Trophoblast cell (in vitro differentiated cells and primary cell): ENCODE measurements around the gene PSG1.
"Not testable (repeated sequence)": the region's sequence is repeated elsewhere in the genome, so short reads cannot be mapped to it uniquely, and the experiment has no call there.

Experiments used
- DNase-seq, 2 donors: peaks; one replicate each; pipeline ENCODE4 v3.0.0-alpha.2; 2016
- H2AFZ ChIP-seq: 2 replicates; pipeline ENCODE4 v1.6.1; 2013; ENCODE audit warnings: low read length, moderate library complexity, mild to moderate bottlenecking; ENCODE audit not compliant: insufficient read depth, poor library complexity
- H2AK5ac ChIP-seq: 2 replicates; pipeline ENCODE4 v1.6.1; 2013; ENCODE audit warnings: mild to moderate bottlenecking, low read length
- H2BK120ac ChIP-seq: 2 replicates; pipeline ENCODE4 v1.6.1; 2013; ENCODE audit warnings: low read length, mild to moderate bottlenecking, moderate library complexity; ENCODE audit not compliant: insufficient read depth, poor library complexity
- H2BK12ac ChIP-seq: 2 replicates; pipeline ENCODE4 v1.6.1; 2013; ENCODE audit warnings: mild to moderate bottlenecking, low read length, moderate library complexity
- H2BK5ac ChIP-seq: 2 replicates; pipeline ENCODE4 v1.6.1; 2013; ENCODE audit warnings: low read length, low read depth, moderate library complexity, mild to moderate bottlenecking; ENCODE audit not compliant: poor library complexity
- H3K14ac ChIP-seq: 2 replicates; pipeline ENCODE4 v1.6.1; 2013; ENCODE audit warnings: mild to moderate bottlenecking, low read length
- H3K18ac ChIP-seq: 2 replicates; pipeline ENCODE4 v1.6.1; 2013; ENCODE audit warnings: mild to moderate bottlenecking, low read length
- H3K23ac ChIP-seq: 2 replicates; pipeline ENCODE4 v1.6.1; 2013; ENCODE audit warnings: low read length
- H3K27ac ChIP-seq: 2 replicates; pipeline ENCODE4 v1.5.1; 2013; ENCODE audit warnings: low read depth, mild to moderate bottlenecking, inconsistent platforms, low read length, moderate library complexity
- H3K27me3 ChIP-seq: 2 replicates; pipeline ENCODE4 v1.6.1; 2013; ENCODE audit warnings: inconsistent platforms, mild to moderate bottlenecking, low read length, moderate library complexity; ENCODE audit not compliant: insufficient read depth
- H3K36me3 ChIP-seq, 2 experiments: 1 replicate in 1 of 2; 2 replicates in 1 of 2; pipeline ENCODE4 v1.6.1; 2013; ENCODE audit warnings: low read length in 2 of 2, mild to moderate bottlenecking in 2 of 2, moderate library complexity in 1 of 2; ENCODE audit not compliant: insufficient read depth in 2 of 2, control insufficient read depth in 1 of 2
- H3K4ac ChIP-seq: 2 replicates; pipeline ENCODE4 v1.6.1; 2013; ENCODE audit warnings: low read depth, mild to moderate bottlenecking, low read length, moderate library complexity
- H3K4me1 ChIP-seq, 2 experiments: 1 replicate in 1 of 2; 2 replicates in 1 of 2; pipeline ENCODE4 v1.6.1; 2013; ENCODE audit warnings: low read length in 2 of 2, mild to moderate bottlenecking in 2 of 2, moderate library complexity in 1 of 2; ENCODE audit not compliant: insufficient read depth in 2 of 2, control insufficient read depth in 1 of 2
- H3K4me2 ChIP-seq: 2 replicates; pipeline ENCODE4 v1.6.1; 2013; ENCODE audit warnings: inconsistent platforms, mild to moderate bottlenecking, low read length, moderate library complexity
- H3K4me3 ChIP-seq: 2 replicates; pipeline ENCODE4 v1.5.1; 2013; ENCODE audit warnings: mild to moderate bottlenecking, low read depth, low read length, inconsistent platforms
- H3K79me1 ChIP-seq: one replicate; pipeline ENCODE4 v1.6.1; 2013; ENCODE audit warnings: low read length
- H3K79me2 ChIP-seq: 2 replicates; pipeline ENCODE4 v1.6.1; 2013; ENCODE audit warnings: low read length, mild to moderate bottlenecking; ENCODE audit not compliant: control insufficient read depth, insufficient read depth, poor library complexity
- H3K9ac ChIP-seq: 2 replicates; pipeline ENCODE4 v1.6.1; 2013; ENCODE audit warnings: mild to moderate bottlenecking, low read length
- H3K9me3 ChIP-seq: 2 replicates; pipeline ENCODE4 v1.6.1; 2013; ENCODE audit warnings: low read depth, mild to moderate bottlenecking, control low read depth, inconsistent platforms, low read length; ENCODE audit not compliant: insufficient read depth
- H4K12ac ChIP-seq: 2 replicates; pipeline ENCODE4 v1.6.1; 2013; ENCODE audit warnings: low read depth, mild to moderate bottlenecking, low read length, moderate library complexity
- H4K8ac ChIP-seq: 2 replicates; pipeline ENCODE4 v1.6.1; 2013; ENCODE audit warnings: low read depth, mild to moderate bottlenecking, low read length, moderate library complexity
- H4K91ac ChIP-seq: one replicate; pipeline ENCODE4 v1.6.1; 2013; ENCODE audit warnings: low read depth, mild to moderate bottlenecking, low read length, moderate library complexity
- WGBS: extraction: QIAGEN DNeasy Blood & Tissue Kit; methylation state at CpG from one replicate; pipeline ENCODE4 v1.1.7; 2013; ENCODE audit warnings: missing lambda C conversion rate; ENCODE audit not compliant: insufficient read length, insufficient coverage; ENCODE audit errors: extremely low coverage; 5-methylcytosine and 5-hydroxymethylcytosine counted together

PSG1 gene

DNA sequence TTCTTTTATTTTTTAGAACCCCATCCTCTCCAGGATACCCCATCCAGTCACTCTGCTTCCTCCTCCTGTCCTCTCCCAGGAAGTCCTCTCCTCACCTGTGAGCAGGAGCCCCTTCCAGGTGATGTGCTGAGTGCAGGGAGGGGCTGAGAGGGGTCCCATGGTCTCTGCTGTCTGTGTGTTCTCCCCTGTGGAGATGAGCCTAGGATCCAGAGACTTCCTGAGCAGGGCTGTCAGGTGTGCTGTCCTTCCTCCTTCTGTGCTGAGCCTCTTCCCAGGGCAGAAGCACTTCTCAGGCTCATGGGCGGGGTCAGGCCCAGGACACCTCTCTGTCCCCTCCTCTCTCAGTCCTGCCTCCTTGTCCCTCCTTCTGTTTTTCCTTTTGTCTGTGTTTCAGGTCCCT lies 38.1 kb upstream of the PSG1 start, which contains the start of gene PSG6:
Gene PSG6 (minus strand): TSS at position 261 of the 400 bp plus-strand sequence. CDS start 102 bp downstream, at position 159.
- no CpG with 5 or more reads among the region's 1 CpG for WGBS
- not testable (repeated sequence) for H2AK5ac ChIP-seq, H4K12ac ChIP-seq, H2BK12ac ChIP-seq, H4K91ac ChIP-seq, H3K9ac ChIP-seq, H3K27ac ChIP-seq, DNase-seq, H2BK120ac ChIP-seq, H3K14ac ChIP-seq, H3K18ac ChIP-seq, H3K4me3 ChIP-seq, H3K27me3 ChIP-seq, H4K8ac ChIP-seq, H2AFZ ChIP-seq, H3K36me3 ChIP-seq, H3K4me2 ChIP-seq, H2BK5ac ChIP-seq, H3K4ac ChIP-seq, H3K79me2 ChIP-seq, H3K4me1 ChIP-seq, H3K23ac ChIP-seq, H3K79me1 ChIP-seq
- H3K9me3 ChIP-seq = peaks cover 31% of the 10 kb centered on the region

DNA sequence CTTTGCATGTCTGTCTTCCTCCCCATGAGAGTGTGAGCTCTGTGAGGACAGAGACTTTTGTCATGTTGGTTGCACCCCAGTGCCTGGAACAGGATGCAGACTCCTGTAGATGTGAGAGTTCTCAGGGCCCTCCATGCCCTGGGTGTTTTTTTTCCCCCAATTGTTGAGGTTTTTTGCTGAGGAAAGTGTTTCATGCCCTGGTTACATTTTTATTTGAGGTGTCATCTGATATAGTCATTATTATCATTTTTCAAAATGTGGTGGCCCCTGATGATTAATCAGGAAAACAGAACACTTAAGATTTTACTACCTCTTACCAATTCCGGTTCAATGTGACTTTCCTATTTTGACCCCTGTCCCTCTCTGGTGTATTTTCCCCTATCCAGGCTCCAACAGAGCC lies 37.4 kb upstream of the PSG1 start:
- H4K12ac ChIP-seq, H2AFZ ChIP-seq, H2BK120ac ChIP-seq, H3K79me2 ChIP-seq, H3K4me3 ChIP-seq, H3K27me3 ChIP-seq, H3K23ac ChIP-seq, H2BK5ac ChIP-seq, H3K9ac ChIP-seq, H3K4me1 ChIP-seq, H4K8ac ChIP-seq, H4K91ac ChIP-seq, H3K4me2 ChIP-seq, H2AK5ac ChIP-seq, H3K79me1 ChIP-seq, DNase-seq, H3K18ac ChIP-seq, H3K14ac ChIP-seq, H2BK12ac ChIP-seq, H3K27ac ChIP-seq, H3K36me3 ChIP-seq, H3K4ac ChIP-seq: not testable (repeated sequence)
- peaks cover 31% of the 10 kb centered on the region for H3K9me3 ChIP-seq
- no CpG with 5 or more reads among the region's 1 CpG for WGBS

DNA sequence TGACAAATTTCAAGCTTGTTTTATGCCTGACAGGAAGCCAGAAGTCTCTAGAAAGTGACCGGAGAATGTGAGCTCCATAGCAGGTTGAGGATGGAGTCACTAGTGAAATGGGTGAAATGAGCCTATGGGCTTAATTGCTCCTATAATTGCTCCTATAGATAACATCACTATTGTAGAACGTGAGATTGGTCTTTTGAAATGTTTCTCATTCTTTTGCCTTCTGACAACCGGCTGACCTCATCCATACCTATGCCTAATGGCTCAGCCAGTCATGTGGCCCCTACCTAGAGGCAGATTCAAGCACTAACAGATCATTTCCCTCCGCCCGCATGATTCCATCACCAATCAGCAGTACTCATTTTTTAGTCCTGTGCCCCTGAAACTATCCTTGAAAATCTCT lies 34.0 kb upstream of the PSG1 start:
- not testable (repeated sequence) for H3K4ac ChIP-seq, H4K91ac ChIP-seq, H3K14ac ChIP-seq, H2BK120ac ChIP-seq, H3K27me3 ChIP-seq, H3K4me1 ChIP-seq, H2BK5ac ChIP-seq, H3K36me3 ChIP-seq, H3K18ac ChIP-seq, H3K23ac ChIP-seq, H2AFZ ChIP-seq, H3K79me2 ChIP-seq, H3K79me1 ChIP-seq, H2BK12ac ChIP-seq, H3K4me2 ChIP-seq, H4K12ac ChIP-seq, H3K4me3 ChIP-seq, H2AK5ac ChIP-seq, H4K8ac ChIP-seq, H3K9ac ChIP-seq, H3K27ac ChIP-seq
- H3K9me3 ChIP-seq = peaks cover 26% of the 10 kb centered on the region
- peak; percentile 79 to 89 for DNase-seq
- WGBS = no CpG with 5 or more reads among the region's 5 CpGs

DNA sequence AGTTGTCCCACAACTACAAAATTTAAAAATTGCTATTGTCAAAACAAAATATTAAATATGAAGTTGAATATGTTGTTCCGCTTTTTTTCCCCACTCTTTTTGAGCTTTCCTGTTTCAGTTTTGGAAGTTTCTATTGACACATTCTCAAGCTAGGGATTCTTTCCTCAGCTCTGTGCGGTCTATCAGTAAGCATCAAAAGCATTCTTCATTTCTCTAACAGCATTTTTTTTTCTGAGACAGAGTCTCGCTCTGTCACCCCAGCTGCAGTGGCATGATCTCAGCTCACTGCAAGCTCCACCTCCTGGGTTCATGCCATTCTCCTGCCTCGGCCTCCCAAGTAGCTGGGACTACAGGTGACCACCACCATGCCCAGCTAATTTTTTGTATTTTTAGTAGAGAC lies 33.4 kb upstream of the PSG1 start:
- H2AK5ac ChIP-seq, H3K4me2 ChIP-seq, H2BK5ac ChIP-seq, H3K14ac ChIP-seq, H3K4ac ChIP-seq, H4K12ac ChIP-seq, H3K18ac ChIP-seq, H4K91ac ChIP-seq, H4K8ac ChIP-seq, H3K23ac ChIP-seq, H3K79me1 ChIP-seq, H2BK120ac ChIP-seq, H3K27me3 ChIP-seq, H3K4me1 ChIP-seq, H3K4me3 ChIP-seq, H2AFZ ChIP-seq, H3K27ac ChIP-seq, H3K79me2 ChIP-seq, H2BK12ac ChIP-seq, H3K9ac ChIP-seq, H3K36me3 ChIP-seq: not testable (repeated sequence)
- peak; percentile 27 to 74 for DNase-seq
- WGBS = no CpG with 5 or more reads among the region's 4 CpGs
- H3K9me3 ChIP-seq = peaks cover 20% of the 10 kb centered on the region
